Measurements from ENCODE around the gene TMEM161A.
"Not testable (repeated sequence)": the region's sequence is repeated elsewhere in the genome, so short reads cannot be mapped to it uniquely, and the experiment has no call there.

The TMEM161A gene

DNA sequence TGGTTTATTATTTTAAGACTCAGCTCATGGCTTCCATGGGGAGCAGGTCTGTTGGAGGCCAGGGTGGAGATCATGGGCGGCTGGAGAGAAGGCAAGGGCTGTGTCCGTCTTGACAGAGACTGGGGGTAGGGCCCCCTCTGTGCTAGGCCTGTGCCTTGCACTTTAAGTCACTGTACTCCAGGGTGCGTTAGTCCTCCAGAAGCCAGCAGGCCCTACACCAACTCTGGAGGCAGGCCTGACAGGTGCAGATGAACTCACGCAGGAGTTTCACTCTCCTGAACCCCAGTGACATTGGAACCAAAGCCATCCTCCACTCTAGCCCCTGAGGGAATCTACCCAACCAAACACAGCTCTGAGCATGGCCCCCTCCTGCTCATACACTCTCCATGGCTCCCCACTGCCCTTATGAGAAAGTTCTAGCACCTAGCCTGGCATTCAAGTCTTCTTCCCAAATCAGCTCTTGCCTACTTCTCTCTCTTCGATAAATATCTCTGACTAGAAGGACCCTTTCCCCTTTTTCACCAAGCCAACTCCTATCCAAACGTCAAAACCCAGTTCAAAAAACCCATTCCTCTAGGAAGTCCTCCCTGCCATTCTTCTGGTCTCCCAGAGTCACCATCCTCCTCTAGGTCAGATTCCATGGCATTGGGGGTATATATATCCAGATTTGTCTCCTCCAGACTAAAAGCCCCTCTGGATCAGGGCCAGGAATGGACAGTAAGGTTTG lies 16.7 kb upstream of the TMEM161A start:
- DNase-seq = no peak

DNA sequence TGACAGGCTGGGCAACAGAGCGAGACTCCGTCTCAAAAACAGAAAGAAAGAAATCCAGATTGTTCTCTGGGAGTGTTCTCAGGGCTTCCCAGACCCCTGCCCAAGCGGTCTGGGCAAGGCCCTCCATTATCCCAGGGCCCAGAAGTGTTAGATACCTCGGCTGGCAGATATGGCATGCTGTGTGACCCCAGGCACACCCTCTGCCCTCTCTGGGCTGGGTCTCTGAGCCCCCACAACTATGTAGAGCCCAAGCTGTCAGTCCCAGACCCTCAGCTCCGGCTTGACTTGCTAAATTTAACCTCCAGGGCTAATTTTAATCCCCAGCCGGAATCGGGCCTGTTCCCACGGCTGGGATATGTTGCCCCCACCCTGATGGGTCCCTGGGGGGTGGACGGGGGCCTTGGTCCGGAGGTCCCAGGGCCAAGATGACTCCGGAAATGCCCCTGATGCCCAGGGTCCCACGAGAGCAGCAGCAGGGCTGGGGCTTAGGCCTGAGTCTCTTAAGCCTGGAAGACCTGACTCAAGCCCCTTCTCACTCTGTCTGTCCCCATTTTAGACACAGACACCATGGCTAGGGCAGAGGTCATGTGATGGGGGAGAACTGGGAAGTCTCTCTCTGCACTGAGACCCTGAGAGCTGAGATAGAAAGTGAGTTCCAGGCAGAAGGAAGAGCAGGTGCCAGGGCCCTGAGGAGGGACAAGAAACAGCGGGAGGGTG lies 14.5 kb upstream of the TMEM161A start:
- no peak for DNase-seq

DNA sequence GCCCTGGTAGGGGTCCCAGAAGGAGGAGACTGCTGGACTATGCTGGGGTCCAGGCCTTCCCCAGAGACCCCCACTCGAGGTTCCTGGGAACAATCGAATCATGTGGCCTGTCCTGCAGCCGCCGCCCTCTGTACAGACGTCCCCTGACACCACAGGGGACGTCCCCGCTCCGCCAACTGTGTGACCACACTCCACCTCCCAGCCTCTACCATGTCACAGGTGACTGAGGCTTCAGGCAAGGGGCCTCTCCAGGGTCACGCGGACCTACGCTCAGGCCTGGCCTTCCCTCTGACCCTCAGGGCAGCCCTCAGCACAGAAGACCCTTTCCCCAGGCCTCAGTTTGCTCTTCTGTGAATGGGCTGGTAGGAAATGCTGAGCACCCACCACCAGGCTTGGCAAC lies 13.1 kb upstream of the TMEM161A start:
- DNase-seq = no peak

DNA sequence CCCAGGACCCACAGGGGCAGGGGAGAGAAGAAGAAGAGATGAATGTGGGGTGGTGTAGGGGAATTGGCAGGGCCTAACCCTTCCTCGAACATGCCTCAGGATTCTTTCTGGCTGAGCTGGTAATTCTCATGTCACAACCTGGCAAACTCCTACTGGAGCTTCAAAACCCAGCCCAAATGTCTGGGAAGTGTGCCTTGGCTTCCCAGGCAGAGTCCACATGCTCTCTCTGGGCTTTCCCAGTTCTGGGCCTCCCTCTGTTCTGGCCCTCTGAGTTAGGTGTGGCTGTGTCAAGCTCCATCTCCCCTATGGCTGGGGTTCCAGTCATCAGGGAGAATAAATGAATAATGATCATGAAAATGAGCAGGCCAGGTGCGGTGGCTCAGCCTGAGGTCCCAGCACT lies 11.2 kb upstream of the TMEM161A start:
- no peak for DNase-seq

DNA sequence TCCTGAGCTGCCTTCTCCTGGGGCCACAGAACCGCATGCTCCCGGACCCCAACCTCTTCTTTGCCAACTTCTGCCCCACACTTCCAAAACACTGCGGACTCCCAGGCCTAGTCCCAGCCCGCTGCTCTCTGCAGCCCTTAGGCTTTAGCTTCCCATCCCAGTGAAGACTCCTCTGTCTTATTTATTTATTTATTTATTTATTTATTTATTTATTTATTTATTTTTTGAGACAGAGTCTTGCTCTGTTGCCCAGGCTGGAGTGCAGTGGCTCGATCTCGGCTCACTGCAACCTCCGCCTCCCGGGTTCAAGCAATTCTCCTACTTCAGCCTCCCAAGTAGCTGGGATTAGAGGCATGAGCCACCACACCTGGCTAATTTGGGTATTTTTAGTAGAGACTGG lies 10.2 kb upstream of the TMEM161A start:
- DNase-seq = not testable (repeated sequence)

DNA sequence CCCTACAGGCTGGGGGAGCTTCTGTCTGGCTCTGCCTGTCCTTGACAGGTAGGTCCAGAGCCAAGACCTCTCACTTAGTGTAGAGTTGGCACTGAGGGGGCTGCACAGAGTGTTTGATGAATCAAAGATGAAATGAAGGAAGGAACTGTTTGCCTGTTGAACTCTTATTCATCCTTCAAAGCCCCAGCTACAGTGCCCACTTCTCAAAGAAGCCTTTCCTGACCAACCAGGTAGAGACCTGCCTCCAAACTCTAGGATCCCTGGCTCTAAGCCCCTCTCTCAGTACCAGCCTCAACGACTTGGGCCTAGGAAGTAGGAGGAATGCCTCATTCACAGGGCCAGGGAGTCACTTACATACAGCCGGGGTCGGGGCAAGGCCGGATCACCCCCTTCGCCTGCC lies 9.1 kb upstream of the TMEM161A start:
- no peak for DNase-seq

DNA sequence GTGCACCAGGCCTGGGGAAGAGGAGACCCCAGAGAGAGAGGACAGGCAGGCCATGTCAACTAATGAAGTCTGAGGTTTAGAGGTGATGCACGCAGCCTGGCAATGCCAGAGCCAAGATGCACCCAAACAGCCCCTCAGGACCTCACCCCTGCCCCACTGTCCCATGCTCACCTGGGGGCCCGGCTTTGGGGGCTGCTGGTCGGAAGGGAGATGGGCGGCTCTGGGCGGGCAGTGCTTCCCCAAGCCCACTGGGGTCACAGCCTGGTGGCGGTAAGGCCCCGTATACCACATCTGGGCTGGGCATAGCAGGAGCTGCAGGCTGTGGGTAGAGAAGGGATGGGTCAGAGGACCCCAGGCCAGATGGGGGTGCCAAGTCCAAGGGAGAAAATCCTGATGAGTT lies 8.6 kb upstream of the TMEM161A start:
- no peak for DNase-seq

DNA sequence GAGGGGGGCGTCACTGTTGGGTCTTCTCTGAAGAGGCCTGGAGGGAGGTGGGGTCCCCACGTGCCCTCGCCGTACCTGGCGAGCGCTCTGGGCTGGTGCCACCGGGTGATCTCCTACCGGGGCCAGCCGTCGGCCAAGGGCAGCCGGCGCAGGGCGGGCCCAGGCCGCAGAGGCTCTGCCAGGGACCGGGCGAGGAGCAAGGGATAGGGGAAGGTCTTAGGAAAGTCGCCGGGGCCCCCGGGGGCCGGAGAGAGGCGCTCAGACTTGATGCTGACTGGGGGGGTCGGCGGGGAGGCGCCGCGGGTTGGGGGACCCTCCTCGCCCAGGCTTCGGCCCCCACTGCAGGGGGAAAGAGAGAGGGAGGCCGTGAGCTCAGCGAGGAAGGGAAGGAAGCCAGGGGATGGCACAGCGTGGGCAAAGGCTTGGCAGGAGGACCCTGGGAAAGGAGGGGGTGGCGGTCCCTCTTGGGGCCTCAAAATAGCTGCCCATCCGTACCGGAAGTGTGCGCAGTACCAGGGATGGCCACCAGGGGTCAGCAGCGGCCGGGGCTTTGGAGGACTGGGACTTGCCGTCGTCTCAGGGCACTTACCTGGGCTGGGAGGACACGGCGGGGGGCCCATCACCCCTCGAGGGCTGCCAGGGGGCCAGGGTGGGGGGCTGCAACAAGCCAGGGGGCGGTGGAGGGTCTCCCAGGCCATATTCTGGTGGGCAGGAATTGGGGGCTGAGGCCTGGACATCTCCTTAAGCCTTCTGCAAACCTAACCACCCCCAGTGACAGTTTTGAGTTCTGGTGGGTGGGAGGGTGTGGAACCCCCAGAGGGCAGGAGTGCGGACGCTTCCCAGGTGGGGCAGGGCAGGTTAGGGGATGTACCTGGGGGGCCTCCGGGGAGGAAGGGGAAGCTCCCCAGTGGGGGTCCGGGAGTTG lies 7.7 kb upstream of the TMEM161A start:
- DNase-seq = no peak

DNA sequence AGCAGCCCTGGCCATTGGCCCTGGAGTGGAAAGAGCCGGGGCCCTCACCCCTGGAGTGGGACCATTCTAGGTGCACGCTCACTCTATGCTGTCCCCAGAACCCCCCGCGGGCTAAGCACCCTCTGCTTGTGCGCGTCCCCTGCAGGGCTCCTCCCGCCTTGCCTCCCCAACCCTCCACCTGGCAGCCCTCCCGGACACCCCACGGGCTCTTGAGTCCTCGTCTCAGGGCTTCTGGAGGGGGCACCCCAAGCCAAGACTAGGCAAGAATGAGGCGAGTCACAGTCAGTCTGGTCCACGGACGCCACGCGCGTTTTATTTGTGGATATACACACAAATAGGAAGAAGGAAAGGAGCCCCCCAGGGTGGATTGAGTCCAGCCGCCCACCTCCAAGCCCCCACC lies 7.0 kb upstream of the TMEM161A start:
- DNase-seq = no peak

DNA sequence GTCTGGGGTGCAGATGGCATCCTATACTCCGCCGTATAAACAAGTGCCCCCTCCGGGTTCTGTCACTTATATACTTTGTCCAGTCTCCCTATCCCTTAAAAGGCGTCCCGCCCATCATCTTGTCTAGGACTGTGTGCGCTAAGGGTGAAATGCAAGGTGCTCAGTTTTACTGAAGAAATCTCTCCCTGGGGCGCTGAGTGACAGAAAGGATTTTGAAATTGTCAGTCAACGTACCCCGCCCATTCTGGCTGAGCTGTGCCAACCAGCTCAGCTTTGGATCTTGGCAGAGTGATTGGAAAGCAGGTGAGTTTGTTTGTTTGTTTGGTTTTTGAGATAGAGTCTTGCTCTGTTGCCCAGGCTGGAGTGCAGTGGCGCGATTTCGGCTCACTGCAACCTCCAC lies 4.1 kb upstream of the TMEM161A start:
- no peak for DNase-seq

DNA sequence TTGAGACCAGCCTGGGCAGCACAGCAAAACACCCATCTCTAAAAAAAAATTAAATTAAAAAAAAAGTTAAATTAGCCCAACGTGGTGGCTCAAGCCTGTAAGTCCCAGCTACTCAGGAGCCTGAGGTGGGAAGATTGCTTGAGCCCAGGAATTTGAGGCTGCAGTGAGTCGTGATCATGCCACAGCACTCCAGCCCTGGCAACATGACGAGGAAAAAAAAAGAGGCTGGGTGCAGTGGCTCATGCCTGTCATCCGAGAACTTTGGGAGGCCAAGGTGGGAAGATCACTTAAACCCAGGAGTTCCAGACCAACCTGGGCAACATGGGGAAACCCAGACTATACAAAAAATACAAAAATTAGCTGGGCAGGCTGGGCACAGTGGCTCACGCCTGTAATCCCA lies 2.2 kb upstream of the TMEM161A start:
- no peak for DNase-seq

DNA sequence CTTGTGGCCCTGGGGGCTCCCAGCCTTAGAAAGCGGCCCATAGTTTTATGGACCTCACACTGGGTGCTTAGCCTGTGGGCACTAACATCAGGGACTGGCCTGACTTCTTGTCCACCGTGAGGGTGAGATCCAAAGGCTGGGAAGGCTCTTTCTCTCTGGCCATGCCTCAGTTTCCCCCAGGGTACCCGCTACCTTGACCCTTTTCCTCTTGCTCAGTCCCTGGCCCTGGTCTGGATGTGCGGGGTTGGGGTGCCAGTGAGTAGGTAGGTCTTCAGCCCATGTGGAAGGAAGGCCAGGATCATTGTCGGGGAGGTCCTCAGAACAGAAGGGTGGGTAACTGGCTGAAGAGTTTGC lies 1.6 kb upstream of the TMEM161A start:
- DNase-seq = no peak

DNA sequence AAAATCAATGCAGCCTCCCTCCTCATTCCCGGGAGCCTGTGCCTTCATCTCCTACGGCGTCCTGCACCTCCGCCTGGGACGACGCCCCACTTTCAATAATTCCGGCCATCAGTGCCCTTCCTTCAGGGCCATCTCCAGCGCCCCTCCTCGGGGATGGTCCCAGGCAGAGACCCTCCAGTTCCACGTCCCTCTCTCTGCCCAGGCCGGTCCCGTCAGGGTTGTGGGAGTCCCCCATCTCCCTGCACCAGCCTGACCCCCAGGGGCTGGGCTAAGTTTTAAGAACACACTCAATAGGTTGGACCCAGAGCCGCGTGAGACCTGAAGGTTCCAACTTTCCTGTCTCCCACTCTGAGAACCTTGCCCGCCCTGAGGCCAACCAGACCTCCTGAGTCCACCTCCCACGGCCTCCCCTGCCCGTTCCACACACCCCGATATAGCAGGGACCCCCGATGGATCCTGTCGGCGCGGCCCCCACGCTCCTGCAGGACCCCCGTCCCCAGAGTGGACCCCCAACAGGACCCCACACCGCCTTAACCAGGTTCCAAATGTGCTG lies 646 bp downstream of the TMEM161A start:
- DNase-seq = no peak

DNA sequence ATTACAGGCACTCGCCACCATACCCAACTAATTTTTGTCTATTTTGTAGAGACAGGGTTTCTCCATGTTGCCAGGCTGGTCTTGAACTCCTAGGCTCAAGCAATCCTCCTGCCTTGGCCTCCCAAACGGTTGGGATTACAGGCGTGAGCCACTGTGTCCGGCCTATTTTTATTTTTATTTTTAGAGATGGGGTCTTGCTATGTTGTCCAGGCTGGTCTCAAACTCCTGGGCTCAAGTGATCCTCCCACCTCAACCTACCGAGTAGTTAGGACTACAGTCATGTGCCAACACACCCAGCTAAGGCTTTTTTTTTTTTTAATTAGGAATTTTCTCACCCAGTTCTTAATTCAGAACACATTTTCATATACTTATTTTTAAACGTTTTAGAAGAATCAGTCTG lies 2.6 kb downstream of the TMEM161A start:
- DNase-seq = not testable (repeated sequence)

DNA sequence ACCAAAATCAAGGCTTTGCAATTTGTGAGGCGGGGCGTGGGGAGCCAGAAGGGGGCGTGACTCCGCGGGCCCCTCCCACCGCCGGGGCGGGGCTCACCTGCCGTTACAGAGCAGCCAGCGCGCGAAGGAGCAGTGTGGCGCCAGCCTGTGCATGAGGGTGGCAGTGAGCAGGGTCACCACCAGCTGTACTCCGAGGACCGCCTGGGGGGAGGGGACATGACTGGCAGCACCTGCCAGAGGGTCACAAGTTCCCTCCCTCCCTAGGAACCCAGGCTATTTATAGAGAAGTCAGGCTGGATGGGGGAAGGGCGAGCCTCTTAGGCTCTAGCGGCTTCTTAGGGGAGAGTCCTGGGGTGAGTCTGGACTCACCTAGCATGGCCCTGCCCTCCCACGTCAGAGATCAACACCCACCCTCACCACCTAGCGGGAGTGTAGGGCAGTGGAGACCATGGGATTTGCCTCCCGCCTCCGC lies 3.6 kb downstream of the TMEM161A start:
- DNase-seq = no peak

DNA sequence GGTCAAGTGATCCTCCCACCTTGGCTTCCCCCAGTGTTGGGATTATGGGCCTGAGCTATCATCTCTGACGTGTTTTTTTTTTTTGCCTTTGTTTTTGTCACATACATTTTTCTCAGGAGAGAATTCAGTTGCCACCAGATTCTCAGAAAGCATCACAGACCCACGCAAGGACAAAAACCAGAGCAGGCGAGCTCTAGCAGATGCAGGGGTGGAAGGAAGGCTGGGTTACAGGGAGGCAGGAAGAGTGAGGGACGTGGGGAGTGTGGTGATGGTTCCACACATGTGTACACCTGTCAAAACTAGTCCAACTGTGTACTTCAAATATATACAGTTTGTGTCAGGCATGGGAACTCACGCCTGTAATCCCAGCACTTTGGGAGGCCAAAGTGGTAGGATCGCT lies 4.3 kb downstream of the TMEM161A start:
- DNase-seq = no peak

DNA sequence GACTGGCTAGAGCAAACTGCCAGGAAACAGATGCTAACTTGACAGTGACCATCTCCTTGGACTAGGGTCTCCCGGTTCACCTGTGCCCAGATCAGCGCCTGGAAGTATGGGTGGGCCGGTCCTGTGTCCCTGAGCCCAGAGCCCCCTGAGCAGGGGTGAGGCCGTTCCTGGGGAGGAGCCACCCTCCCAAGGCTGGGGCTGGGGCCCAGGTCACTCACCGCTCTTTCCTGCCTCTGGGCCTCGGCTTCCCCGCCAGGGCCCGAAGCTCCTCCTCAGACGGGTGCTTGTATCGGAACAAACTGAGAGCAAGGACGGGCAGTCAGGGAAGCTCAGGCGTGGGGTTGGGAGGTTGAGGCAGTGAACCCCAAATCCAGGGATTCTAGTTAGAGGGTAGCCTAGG lies 5.4 kb downstream of the TMEM161A start:
- DNase-seq = no peak

DNA sequence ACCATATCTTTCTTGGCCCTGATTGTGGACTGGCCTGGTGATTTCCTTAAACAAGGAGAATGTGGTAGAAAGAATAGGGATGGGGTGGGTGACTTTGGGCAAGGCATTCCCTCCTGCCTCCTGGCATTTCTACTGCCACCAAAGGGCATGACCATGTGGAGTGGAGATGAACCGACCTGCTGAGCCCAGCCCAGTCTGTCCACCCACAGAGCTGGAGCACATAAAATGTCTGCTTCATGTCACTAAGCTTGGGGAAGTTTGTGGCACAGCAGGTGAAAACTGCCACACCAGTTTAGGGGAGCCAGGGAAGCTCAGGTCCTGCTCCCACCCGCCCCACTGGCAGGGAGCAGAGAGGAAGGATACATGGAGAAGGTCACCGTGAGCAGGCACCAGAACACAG lies 6.3 kb downstream of the TMEM161A start:
- DNase-seq = no peak

DNA sequence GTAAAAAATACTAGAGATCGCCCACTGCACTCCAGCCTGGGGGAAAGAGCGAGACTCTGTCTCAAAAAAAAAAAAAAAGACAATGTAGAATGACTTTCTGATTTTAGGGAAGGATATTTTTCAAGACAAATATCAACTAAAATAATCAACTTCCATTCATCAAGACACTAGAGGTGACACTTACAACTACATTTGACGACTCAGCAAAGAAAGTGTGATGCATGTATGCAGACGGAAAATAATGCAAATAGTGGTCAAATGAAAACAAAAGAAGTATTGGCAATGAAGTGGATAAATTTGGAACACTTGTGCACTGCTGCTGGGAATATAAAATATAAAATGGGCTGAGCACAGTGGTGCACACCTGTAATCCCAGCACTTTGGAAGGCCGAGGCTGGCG lies 12.2 kb downstream of the TMEM161A start:
- no peak for DNase-seq

DNA sequence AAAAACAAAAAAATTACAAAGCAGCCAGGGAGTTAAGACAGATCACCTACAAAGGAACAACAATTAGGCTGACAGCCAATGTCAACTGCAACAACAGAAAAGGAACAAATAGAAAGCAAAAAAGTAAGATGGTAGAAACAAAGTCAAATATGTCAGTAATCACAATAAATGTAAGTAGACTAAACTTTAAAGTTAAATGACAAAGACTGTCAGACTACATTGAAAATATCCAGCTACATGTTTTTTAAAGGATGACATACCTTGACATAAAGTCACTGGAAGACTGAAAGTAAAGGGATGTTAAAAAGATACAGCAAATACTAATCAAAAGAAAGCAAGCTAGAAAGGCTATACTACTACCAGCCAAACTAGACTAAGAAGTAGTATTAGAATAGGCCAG lies 14.9 kb downstream of the TMEM161A start:
- DNase-seq = no peak

DNA sequence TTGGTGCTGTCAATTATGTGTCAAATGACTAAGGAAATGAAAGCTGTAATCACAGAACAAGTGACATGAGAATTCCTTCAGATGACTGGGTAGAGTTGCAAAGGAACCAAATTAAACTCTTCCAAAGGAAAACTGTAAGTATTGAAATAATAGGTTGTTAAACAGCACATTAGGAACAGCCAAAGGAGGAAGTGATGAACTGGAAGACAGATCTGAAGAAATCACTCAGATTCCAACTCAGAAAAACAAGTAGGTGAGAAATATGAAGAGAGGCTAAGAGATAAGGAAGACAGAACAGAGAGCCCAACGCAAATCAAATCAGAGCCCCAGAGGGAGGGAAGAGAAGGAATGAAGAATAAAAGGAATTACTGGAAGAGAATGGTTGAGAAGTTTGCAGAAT lies 15.4 kb downstream of the TMEM161A start:
- DNase-seq = no peak

DNA sequence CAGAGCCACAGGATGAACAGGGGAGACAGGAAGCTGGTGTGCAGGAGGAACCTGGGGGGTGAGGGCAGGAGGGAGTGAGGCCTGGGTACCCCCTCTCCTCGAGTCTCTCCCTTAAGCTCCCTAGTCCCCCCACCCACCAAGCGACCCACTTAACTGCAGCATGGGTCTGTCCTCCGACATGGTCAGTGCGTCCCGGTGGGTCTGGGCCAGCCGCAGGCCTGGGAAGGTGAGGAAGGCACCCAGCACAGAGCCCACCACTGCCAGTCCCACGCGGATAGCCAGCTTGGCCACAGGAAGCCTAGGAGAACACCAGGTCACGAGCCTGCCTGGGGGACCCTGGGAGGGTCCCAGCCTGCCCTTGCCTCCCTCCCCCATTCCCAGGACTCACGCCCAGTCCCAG lies 16.9 kb downstream of the TMEM161A start:
- no peak for DNase-seq

Measured in NCI-H187 treated with DMSO at 0.1 percent for 48 hours (cell line).